ENCODE measurements around the gene PAFAH1B1. TPM values are rescaled to one million over a fixed set of nuclear protein-coding genes. Genes with fewer than 3 reads are reported as not detected.

PAFAH1B1 gene
- total RNA-seq, 1 experiment from 2014 or later = 114 TPM

- no peak for TF ChIP-seq ZNF416 (CRISPR knock-in tag; IDR thresholded peaks at IDR 0.05)
- TF ChIP-seq NFYB (CRISPR knock-in tag; conservative IDR thresholded peaks at IDR 0.05; ENCODE audit: low read depth) = no peak
- TF ChIP-seq IRF1 (CRISPR knock-in tag; IDR thresholded peaks at IDR 0.05) = no peak
- TF ChIP-seq, protein P1, sequence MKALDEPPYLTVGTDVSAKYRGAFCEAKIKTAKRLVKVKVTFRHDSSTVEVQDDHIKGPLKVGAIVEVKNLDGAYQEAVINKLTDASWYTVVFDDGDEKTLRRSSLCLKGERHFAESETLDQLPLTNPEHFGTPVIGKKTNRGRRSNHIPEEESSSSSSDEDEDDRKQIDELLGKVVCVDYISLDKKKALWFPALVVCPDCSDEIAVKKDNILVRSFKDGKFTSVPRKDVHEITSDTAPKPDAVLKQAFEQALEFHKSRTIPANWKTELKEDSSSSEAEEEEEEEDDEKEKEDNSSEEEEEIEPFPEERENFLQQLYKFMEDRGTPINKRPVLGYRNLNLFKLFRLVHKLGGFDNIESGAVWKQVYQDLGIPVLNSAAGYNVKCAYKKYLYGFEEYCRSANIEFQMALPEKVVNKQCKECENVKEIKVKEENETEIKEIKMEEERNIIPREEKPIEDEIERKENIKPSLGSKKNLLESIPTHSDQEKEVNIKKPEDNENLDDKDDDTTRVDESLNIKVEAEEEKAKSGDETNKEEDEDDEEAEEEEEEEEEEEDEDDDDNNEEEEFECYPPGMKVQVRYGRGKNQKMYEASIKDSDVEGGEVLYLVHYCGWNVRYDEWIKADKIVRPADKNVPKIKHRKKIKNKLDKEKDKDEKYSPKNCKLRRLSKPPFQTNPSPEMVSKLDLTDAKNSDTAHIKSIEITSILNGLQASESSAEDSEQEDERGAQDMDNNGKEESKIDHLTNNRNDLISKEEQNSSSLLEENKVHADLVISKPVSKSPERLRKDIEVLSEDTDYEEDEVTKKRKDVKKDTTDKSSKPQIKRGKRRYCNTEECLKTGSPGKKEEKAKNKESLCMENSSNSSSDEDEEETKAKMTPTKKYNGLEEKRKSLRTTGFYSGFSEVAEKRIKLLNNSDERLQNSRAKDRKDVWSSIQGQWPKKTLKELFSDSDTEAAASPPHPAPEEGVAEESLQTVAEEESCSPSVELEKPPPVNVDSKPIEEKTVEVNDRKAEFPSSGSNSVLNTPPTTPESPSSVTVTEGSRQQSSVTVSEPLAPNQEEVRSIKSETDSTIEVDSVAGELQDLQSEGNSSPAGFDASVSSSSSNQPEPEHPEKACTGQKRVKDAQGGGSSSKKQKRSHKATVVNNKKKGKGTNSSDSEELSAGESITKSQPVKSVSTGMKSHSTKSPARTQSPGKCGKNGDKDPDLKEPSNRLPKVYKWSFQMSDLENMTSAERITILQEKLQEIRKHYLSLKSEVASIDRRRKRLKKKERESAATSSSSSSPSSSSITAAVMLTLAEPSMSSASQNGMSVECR (CRISPR knock-in tag; IDR thresholded peaks at IDR 0.05; ENCODE audit: borderline replicate concordance) = no peak
- no peak for TF ChIP-seq TEAD1 (CRISPR knock-in tag; IDR thresholded peaks at IDR 0.05)
- TF ChIP-seq, protein P2, sequence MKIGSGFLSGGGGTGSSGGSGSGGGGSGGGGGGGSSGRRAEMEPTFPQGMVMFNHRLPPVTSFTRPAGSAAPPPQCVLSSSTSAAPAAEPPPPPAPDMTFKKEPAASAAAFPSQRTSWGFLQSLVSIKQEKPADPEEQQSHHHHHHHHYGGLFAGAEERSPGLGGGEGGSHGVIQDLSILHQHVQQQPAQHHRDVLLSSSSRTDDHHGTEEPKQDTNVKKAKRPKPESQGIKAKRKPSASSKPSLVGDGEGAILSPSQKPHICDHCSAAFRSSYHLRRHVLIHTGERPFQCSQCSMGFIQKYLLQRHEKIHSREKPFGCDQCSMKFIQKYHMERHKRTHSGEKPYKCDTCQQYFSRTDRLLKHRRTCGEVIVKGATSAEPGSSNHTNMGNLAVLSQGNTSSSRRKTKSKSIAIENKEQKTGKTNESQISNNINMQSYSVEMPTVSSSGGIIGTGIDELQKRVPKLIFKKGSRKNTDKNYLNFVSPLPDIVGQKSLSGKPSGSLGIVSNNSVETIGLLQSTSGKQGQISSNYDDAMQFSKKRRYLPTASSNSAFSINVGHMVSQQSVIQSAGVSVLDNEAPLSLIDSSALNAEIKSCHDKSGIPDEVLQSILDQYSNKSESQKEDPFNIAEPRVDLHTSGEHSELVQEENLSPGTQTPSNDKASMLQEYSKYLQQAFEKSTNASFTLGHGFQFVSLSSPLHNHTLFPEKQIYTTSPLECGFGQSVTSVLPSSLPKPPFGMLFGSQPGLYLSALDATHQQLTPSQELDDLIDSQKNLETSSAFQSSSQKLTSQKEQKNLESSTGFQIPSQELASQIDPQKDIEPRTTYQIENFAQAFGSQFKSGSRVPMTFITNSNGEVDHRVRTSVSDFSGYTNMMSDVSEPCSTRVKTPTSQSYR (CRISPR knock-in tag; IDR thresholded peaks at IDR 0.05) = no peak
- TF ChIP-seq NFATC4 (CRISPR knock-in tag; IDR thresholded peaks at IDR 0.05) = no peak
- TF ChIP-seq ZBTB21 (CRISPR knock-in tag; IDR thresholded peaks at IDR 0.05; ENCODE audit: borderline replicate concordance) = no peak
- no peak for TF ChIP-seq SP1 (CRISPR knock-in tag; conservative IDR thresholded peaks at IDR 0.05)
- TF ChIP-seq, protein P3, sequence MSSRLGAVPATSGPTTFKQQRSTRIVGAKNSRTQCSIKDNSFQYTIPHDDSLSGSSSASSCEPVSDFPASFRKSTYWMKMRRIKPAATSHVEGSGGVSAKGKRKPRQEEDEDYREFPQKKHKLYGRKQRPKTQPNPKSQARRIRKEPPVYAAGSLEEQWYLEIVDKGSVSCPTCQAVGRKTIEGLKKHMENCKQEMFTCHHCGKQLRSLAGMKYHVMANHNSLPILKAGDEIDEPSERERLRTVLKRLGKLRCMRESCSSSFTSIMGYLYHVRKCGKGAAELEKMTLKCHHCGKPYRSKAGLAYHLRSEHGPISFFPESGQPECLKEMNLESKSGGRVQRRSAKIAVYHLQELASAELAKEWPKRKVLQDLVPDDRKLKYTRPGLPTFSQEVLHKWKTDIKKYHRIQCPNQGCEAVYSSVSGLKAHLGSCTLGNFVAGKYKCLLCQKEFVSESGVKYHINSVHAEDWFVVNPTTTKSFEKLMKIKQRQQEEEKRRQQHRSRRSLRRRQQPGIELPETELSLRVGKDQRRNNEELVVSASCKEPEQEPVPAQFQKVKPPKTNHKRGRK (CRISPR knock-in tag; IDR thresholded peaks at IDR 0.05; ENCODE audit: borderline replicate concordance) = no peak
- no peak for TF ChIP-seq JUN (CRISPR knock-in tag; IDR thresholded peaks at IDR 0.05)
- no peak for TF ChIP-seq ATF1 (CRISPR knock-in tag; IDR thresholded peaks at IDR 0.05)
- TF ChIP-seq ZNF232 (CRISPR knock-in tag; IDR thresholded peaks at IDR 0.05) = no peak
- no peak for TF ChIP-seq FOXK1 (CRISPR knock-in tag; IDR thresholded peaks at IDR 0.05)
- no peak for TF ChIP-seq NR3C1 (CRISPR knock-in tag; conservative IDR thresholded peaks at IDR 0.05; ENCODE audit: low read depth)
Observed at GRCh38 chr17:2566056-2566455, 27.4 kb upstream of the PAFAH1B1 start (continued).

DNA sequence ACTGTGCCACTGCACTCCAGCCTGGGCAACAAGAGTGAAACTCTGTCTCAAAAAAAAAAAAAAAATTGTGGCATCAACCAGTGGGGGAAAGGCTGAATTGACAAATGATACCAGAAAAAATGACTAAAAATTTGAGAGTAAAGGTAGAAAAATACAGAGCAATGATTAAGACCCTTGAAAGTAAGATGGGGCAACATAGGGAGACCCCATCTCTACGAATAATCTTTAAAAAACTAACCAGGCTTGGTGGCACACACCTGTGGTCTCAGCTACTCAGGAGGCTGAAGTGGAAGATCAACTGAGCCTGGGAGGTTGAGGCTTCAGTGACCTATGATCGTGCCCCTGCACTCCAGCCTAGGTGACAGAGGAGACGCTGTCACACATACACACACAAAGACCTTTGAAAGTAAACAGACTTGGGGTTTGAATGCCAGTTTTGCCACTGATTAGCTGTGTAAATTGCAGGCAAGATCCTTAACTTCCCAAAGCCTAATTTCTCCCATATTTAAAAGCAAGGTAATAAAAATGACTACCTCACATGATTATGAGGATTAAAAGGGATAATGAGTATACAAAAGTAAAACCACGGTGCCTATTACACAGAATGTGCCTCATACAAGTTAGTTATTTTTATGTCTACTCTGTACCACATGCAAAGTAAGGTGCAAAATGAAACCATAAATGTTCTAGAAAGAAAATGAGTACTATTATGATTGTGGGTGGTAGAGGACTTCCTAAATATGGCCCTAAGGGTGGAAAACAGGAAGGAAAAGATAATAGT, 21.7 kb upstream of the PAFAH1B1 start:
- Mint-ChIP-seq H3K36me3 (no peaks in the 10 kb centered on the region), H3K27me3 (ENCODE audit: low read depth) (no peaks in the 10 kb centered on the region), H3K4me3 (no peak overlapping the region), H3K27ac (no peak overlapping the region), H3K9me3 (no peaks in the 10 kb centered on the region), H3K4me1 (no peaks in the 10 kb centered on the region)
- CTCF ChIA-PET = interaction anchor here (0.6 kb wide), 1 partner anchor 117 kb away, joined by 3 read pairs; no protein-coding TSS in a partner anchor
- no peak for ATAC-seq
- POLR2A ChIA-PET = no interaction called here
- DNase-seq (ENCODE audit: low spot score) = no peak
- no peak for TF ChIP-seq IRF2 (CRISPR knock-in tag; IDR thresholded peaks at IDR 0.05; ENCODE audit: borderline replicate concordance, low read depth)
- no peak for TF ChIP-seq SP1 (CRISPR knock-in tag; conservative IDR thresholded peaks at IDR 0.05)
- no peak for TF ChIP-seq ZNF396 (CRISPR knock-in tag; IDR thresholded peaks at IDR 0.05; ENCODE audit: borderline replicate concordance)
- no peak for TF ChIP-seq MXD4 (CRISPR knock-in tag; IDR thresholded peaks at IDR 0.05; ENCODE audit: borderline replicate concordance)
- TF ChIP-seq ZNF138 (CRISPR knock-in tag; conservative IDR thresholded peaks at IDR 0.05) = no peak
- no peak for TF ChIP-seq ERG (CRISPR knock-in tag; IDR thresholded peaks at IDR 0.05)
- no peak for TF ChIP-seq NFE2L1 (CRISPR knock-in tag; IDR thresholded peaks at IDR 0.05)
- TF ChIP-seq ATF1 (CRISPR knock-in tag; IDR thresholded peaks at IDR 0.05) = no peak
- TF ChIP-seq, protein P4, sequence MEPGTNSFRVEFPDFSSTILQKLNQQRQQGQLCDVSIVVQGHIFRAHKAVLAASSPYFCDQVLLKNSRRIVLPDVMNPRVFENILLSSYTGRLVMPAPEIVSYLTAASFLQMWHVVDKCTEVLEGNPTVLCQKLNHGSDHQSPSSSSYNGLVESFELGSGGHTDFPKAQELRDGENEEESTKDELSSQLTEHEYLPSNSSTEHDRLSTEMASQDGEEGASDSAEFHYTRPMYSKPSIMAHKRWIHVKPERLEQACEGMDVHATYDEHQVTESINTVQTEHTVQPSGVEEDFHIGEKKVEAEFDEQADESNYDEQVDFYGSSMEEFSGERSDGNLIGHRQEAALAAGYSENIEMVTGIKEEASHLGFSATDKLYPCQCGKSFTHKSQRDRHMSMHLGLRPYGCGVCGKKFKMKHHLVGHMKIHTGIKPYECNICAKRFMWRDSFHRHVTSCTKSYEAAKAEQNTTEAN (CRISPR knock-in tag; IDR thresholded peaks at IDR 0.05) = no peak
- TF ChIP-seq TCF7 (CRISPR knock-in tag; IDR thresholded peaks at IDR 0.05; ENCODE audit: low read depth) = no peak
- no peak for TF ChIP-seq ESRRA (CRISPR knock-in tag; IDR thresholded peaks at IDR 0.05; ENCODE audit: borderline replicate concordance)
- TF ChIP-seq ZNF416 (CRISPR knock-in tag; IDR thresholded peaks at IDR 0.05) = no peak
- TF ChIP-seq OVOL2 (CRISPR knock-in tag; IDR thresholded peaks at IDR 0.05; ENCODE audit: borderline replicate concordance) = no peak

Data from WTC11 (cell line).